GM21825 (cell line): ENCODE results near the gene TBX20.

ENCODE experiments used
- ATAC-seq: cut with Tn5 transposase; IDR thresholded peaks from one replicate; pipeline ENCODE4 v1.9.1; 2021; ENCODE audit warnings: mild to moderate bottlenecking, moderate library complexity; ENCODE audit not compliant: unreplicated experiment

The TBX20 gene

DNA sequence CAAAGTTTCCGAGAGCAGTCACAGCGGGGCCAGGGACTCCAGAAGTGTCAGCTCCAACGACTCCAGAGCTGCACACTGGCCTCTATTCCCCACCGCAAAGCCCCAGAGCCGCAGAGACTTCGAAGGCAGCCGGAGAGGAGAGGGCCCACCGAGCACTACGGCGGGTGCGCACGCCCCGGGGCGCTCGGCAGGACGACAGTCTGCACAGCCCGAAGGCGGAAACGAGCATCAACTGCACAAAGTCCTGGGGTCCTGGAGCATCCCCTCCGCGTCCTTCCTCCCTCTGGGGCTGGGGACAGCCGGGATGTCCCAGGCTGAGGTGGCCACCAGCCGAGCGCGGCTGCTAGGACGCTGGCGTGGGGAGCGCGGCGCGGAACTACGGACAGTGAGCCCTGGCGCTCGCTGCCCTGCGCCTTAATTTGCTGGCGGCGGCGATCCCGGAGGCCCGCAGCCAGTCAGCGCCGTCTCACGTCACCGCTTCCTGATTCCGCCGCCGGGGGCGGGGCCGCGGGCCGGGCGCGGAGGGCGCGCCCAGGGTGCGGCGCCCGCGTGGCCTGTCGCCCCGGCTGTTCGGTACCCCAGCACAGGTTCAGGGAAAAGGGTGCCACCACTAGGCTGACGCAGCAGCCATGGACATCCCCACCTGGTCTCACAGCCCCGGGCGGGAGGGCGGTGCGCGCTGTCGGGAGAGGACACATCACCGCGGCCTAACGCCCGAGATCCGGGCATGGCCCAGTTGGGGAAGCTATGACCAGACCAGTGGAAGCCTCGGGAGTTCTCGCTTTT is at the start of gene TBX20:
TSS of gene TBX20 (minus strand) at position 391 of the 786 bp plus-strand sequence. CDS start 480 bp downstream, outside the sequence.
- ATAC-seq, result no peak

GRCh38 chr7:35289376-35289775 is 35.5 kb upstream of the TBX20 start:
- no peak for ATAC-seq

DNA sequence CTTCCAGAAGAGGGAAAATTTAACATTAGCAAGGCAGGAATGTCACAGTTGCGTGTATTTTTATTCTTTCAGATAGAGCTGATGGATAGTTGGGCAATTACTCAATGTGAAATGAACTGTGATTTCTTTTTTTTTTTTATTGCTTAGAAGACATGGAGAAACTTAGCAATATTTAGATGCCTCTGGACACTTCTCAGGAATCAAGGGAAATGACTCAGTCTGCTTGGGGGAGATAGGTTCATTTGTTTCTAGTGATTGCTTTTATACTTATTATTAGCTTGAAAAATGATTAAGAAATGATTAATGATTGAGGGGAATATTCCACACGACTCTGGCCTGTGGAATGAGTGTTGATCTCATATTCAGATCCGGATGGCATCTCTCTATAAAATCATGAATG is 33.1 kb upstream of the TBX20 start:
- ATAC-seq, result no peak

GRCh38 chr7:35286422-35286821 is 32.5 kb upstream of the TBX20 start:
- ATAC-seq, result no peak

GRCh38 chr7:35285799-35286198 is 31.9 kb upstream of the TBX20 start:
- no peak for ATAC-seq

- no peak for ATAC-seq
Measured at GRCh38 chr7:35280902-35281301, 27.0 kb upstream of the TBX20 start.

DNA sequence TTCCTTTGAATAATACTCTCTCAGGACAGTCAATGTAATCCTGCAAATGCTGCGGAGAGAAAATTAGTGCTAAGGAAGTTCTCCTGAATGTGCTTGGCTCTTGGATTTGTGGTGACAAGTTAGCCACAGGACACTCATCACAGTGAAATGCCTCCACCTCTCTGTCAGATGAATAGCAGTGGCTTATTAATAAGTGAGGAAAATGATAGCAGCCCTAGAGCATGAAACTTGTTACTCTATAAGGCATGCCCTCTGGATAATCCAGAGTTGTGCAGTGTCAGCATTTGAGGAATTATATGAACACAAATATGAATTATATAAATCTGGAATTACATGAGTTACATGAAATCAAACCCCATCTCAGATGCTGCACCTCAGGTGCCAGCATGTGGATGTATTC is 23.5 kb upstream of the TBX20 start:
- no peak for ATAC-seq

GRCh38 chr7:35272246-35272645 is 18.3 kb upstream of the TBX20 start:
- no peak for ATAC-seq

- ATAC-seq, result no peak
Measured at GRCh38 chr7:35268953-35269352, 15.1 kb upstream of the TBX20 start.

- ATAC-seq, result no peak
Measured at GRCh38 chr7:35267411-35267810, 13.5 kb upstream of the TBX20 start.

GRCh38 chr7:35263396-35263795 is 9.5 kb upstream of the TBX20 start:
- ATAC-seq, result no peak

DNA sequence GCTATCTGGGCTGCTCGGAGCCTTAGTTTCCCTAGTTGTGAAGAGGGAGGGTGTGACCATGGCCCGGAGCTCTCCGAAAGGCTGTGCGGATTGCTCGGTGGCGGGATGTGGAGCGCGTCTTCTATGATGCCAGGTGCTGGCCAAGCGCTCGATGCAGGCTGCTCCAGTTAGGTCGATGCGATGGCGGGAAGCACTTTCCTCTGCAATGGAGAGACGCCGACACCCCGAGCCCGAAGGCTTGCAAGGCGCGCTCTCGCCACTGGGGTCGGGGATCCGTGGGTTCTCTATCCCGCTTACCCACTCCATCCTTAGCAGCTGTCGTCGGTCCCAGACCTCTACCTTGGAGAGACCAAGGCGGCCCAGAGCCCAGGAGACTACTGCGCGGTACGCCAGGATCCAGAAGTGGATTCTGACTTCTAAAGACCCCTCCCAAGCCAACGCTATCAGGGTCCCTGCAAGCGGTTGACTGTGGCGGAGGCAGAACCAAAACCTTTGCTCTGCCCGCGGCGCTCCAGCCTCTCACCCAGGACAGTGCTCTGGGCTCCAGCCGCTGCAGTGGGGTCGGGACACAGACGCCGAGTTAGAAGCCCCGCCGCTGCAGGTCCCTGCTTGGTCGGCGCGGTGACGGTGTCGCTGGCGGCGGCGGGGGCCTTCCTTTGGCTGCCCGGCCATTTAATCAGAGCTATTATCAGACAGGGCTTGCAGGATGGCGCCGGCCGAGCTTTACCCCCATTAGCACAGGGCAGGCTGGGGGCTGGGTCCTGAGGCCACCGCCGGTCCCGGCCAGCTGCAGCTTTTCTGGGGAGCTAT is 7.8 kb upstream of the TBX20 start:
- no peak for ATAC-seq

- no peak for ATAC-seq
Measured at GRCh38 chr7:35261041-35261440, 7.1 kb upstream of the TBX20 start.

- no peak for ATAC-seq
Measured at GRCh38 chr7:35260246-35260645, 6.3 kb upstream of the TBX20 start.

- no peak for ATAC-seq
Measured at GRCh38 chr7:35259523-35259908, 5.6 kb upstream of the TBX20 start.

DNA sequence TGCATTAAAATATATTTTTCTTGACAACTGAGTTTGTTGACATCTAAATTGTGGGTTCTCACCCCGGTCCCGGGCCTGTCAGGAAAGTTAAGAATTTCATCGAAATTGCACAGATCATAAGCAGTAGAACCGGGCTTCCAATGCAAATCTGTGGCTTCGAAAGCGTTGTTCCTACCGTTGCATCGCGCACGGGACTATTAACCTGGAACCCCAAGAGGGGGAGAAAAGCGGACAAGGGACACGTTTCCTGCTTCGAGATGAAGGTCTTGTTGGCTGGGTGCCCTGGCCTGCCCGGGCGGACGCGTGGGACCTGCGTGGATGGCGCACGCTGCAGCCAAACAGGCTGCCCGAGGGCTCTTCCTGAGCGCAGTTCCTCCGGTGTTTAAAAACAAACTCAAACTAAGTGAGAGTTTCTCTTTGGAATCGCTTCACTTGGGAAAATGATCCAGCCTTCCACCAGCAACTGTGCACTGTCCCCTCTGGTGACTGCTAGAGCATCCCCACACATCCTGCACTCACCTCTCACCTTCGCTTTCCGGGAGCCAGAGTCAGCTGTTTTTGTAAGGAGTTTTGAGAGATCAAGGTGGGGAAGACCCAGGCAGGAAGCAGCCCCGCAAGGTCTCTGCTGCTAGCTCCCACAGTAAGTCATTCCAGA is 5.1 kb upstream of the TBX20 start:
- no peak for ATAC-seq

DNA sequence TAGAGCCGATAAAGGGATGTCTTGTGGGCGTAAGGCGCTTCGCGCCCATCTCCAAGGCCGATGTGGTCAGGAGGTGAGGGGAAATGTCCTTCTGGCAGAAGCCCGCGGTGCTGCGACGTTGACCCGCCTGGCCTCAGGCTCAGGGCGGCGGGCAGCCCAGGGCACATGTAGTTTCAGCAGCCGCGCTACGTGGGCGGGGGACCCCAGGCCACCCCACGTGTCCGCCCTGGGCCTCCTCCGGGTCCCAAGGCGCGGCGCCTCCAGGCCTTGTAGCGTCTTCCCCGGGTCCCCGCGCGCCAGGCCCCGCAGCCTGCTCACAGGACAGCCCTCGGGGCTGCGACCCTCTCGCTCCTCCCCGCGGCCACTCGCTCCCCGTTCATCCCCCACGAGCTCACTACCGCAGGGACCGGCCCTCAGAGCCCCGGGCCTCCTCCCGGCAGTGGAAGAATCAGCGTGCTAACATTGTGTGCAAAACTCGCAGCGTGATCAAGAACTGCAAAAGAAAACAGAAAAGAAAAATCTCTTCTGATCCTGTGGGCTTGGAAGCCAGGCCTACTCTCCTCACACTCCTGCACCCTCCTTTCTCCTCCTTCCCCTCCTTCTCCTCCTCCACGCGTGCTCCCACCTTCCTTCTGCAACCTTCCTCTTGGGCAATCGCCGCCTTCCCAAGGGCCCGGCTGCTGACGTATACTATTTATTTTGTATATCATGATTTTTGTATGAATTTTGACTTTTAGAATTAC is 4.4 kb upstream of the TBX20 start:
- no peak for ATAC-seq

DNA sequence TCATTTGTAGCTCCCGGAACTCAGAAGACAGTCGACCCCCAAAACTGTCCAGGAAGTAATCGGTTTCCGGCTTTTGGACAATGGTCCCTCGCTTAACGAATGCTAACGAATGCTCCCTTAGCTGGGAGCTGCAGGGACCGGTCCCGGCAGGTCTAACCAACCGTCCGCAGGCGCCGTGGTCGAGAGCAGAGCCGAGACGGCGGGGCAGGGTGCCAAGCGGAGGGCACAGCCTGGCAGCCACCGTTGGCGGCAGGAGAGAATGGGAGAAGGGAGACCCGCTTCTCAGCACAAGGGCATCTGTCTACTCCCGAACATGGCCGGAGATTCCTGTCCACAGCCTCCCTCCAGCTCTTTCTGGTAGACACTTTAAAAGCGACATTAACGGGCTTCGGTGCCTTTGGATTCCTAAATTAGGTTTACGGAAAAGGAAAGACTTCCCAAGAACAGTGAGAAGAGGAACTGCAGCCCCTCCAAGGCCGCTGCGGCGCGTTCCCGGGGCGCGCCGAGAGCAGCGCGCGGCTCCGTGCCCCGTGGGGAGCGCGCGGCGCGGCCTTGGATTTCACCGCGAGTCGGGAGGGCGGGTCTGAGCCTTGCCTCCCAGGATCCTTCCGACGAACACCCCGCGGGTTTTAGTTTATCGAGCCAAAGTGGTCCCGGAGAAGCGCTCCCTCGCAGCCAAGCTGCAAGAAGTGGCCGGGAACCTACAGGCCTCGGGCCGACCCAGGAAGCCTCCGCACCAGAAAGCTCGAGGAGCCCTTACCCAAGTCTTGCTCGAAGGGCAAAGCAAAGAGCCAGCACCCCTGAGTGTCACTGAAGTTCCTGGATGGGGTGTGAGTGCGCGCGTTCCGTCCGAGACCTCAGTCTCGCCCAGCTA is 3.6 kb upstream of the TBX20 start:
- ATAC-seq, result no peak

- ATAC-seq, result no peak
Measured at GRCh38 chr7:35256256-35257175, 2.6 kb upstream of the TBX20 start.
